HG03066 (cell line): Measurements from ENCODE around the gene COL15A1.

Source experiments
- ATAC-seq: cut with Tn5 transposase; IDR thresholded peaks from one replicate; pipeline ENCODE4 v1.9.1; 2021; ENCODE audit warnings: low read depth; ENCODE audit not compliant: unreplicated experiment

COL15A1 gene

DNA sequence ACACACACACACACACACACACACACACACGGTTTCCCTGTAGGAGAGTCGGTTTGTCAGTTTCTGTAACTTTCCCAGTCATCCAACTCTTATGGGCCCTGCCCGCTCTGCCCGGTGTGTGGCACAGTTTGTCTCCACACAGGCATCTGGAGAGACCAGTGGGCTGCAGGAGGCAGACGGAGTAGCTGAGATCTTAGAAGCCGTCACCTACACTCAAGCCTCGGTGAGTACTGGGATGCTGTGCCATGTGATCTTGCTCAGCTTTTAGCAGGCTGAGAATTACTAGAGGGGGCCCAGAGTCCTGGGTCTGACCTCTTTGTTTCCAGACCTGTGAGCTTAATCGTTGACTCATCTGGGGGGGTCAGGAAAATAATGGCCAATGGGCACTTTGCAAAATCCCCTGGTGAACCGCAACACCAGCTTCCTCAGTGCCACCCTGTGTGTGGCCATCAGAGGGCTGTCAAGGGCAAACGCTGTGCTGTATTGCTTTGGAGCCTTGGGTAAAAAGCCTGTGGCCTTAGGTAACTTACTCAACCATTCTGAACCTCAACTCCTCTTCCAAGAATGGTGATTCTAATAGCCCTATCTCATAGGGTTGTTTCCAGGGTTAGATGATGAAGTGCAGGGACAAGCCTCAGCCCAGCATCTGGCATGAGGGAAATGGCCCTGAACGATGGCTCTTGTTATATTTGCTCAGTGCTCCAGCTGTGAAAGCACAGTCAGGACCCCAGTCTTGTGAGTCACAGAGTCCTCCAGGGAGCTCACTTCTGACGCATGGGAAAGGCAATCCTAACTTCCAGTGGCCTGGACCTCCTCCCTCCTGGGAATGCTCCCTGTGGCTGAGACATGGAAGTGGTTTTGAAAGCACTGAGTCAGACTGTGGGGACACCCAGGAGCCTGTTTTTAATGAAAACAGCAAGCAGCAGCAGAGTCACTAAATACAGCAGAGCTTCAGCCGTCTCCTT, 45.6 kb downstream of the COL15A1 start:
- no peak for ATAC-seq

- ATAC-seq, result no peak
Observed at GRCh38 chr9:98990181-98990870, 46.6 kb downstream of the COL15A1 start.

GRCh38 chr9:98992107-98992884, 48.6 kb downstream of the COL15A1 start:
- ATAC-seq, result no peak

DNA sequence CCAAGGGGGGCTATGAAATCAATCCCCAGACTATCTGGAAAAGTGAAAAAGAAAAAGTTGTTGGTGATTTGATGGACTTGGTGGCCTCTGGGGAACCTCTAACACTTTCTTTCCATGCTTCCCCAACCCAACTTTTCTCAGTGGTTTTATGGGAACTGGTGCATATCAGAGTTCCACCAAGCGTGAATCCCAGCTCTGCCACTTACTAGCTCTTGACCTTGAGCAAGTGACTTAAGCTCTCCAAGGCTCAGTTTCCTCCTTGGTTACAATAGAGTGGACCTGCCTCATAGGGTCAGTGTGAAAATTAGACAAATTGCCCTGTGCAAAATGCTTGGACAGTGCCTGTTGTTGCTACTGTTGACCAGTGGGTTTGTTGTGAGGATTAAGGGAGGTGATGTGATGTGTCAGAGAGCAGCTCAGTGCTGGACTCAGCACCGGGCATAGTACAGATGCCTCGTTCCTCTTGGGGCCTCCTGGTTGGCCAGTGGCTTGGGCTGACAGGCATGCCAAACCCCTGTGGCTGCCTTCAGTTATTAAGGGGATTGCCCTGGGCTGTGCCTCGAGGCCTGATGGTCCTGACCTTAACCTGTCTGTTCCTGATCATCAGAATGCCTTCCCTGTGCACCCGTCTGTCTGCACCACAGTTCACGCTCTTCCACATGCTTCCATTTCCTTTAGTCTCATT, 49.3 kb downstream of the COL15A1 start:
- peak; percentile 40 for ATAC-seq

GRCh38 chr9:98993570-98993945, 49.9 kb downstream of the COL15A1 start:
- peak; percentile 71 for ATAC-seq

DNA sequence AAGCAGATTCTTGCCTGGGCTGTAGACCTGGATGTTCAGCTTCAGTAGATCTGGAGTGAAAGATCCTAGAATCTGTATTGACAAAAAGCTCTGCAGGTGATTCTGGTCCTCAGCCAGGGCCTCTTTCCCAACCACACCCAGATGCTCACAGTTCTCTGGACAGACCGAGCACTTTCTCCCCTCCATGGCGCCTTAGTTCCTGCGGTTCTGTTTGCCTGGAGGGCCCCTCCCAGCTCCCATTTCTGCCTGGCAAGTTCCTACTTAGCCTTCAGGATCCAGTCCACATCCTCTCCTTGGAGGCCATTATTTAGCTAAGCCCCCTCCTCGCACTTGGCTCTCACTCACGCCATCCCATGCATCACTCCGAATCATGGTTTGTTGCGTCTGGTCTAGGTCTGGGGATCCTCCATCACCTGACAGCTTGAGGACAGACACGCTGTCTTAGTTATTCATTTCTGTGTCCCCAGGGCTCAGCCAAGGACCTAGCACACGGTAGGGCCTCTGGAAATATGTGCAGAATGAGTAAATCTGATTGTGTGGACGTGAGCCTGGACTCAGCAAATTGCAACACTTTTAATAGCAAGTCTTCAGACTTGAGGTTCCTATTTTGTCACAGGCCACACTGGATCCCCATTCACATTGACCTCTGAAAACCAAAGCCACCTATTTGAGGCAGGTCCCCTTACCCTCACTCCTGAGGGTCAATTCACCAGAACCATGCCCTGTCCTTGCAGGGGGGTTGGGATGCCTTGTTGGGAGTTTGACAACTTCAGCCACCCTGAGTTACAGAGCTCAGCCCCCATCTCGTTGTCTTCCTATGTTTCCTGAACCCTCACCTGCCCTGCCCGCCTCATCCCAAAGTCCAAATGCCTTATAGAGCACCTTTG, 50.7 kb downstream of the COL15A1 start:
- no peak for ATAC-seq

DNA sequence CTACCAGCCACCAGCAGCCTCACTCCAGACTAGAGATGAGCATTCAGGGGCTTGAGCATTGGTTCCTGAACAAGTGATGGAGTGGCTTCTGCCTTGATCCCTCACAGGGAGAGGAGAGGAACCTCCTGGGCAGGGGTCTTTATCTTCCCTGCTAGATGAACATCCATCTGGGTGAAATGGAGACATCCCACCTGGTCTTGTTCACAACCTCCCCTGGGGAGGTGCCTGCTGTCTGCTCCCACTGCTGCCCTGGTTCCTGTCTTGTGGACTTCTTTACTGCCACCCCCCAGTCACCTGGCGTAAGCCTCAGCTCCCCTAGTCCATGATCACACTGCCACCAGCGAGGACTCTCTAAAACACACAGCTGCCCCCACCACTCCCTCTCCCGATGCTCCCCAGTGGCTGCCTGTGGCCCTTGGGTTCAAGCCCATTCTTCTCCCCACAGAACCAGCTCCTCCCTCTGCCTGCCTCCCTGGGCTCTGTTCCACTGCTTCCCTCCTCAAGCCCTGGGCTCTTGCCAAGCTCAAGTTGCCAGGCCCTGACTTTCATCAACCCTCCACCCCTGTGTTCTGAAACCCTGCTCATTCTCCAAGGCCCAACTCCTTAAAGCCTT, 51.5 kb downstream of the COL15A1 start:
- no peak for ATAC-seq

GRCh38 chr9:98995971-98996504, 52.3 kb downstream of the COL15A1 start:
- ATAC-seq, result no peak

DNA sequence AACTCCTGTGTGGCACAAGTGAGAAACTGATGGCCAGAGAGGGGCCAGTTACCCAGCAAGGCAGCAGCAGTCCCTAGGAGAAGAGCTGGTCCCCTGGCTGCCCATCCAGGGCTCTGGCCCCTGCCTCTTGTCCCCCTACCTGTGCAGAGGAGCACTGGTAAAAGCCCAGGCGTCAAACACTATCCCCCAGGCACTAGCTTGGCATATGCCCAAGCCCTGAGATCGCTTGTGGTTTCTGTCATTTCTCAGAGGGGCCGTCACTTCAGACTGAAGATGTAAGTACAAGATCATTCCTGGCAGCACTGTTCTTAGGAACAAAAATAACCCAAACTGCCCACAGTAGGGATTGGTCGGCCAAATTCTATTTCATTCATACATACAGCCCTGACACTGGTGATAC, 53.9 kb downstream of the COL15A1 start:
- no peak for ATAC-seq

- ATAC-seq, result peak; percentile 67
Observed at GRCh38 chr9:98998441-98999151, 54.9 kb downstream of the COL15A1 start.

DNA sequence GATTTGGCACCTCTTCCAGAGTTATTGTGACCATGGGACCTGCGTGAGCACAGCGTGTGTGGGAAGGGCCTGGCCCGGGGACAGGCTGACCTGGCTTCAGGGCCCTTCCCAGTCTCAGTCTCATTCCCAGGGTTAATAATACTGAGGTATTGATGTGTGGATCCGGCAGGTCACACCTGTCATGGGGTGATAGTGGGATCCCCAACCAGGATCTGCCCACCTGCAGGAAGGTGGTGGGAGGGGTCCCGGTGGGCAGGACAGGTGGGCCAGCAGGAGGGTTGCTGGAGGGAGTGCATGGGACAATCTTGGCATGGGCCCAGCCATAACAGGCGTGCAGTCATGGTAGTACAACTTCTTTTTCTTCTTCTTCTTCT, 55.4 kb downstream of the COL15A1 start:
- no peak for ATAC-seq

DNA sequence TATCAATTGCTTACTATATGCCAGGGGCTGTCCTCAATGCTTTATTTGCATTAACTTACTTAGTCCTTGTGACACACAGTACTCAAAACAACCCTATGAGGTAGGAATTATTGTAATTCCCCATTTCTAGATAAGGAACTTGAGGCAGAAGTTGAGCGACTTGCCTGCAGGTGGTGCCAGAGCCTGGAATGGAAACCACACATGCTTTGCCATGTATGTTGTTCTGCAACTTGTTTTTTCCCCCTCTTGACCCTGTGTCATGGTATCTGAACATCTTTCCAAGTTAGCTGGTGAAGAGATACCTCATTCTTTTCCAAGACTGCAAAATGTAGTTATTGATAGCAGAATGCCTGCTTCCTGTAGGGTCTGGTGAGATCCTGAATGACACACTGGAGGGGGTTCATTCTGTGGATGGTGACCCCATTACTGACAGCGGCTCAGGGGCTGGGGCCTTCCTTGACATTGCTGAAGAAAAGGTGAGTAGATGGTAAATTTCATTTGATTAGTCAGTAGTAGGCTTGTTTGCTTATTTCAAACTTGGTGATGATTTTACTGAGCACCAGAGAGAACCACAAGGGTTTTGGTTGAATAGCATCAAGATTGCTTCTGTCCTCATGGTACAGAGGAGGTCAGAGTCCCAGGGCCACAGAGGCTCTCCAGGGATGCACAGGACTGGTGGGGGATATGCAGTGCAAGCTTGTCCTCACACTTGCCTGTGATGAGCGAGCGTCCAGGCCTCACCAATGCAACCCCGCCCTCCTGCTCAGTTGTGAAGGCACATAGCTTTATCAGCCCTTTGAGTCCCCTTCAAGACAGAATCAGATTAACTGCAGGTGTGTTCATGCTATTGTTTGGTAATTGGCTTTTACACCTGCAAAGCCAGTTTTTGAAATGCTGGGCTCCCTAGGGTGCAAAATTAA, 57.0 kb downstream of the COL15A1 start:
- no peak for ATAC-seq

GRCh38 chr9:99001892-99002291, 58.2 kb downstream of the COL15A1 start:
- ATAC-seq, result no peak

GRCh38 chr9:99002706-99003105, 59.0 kb downstream of the COL15A1 start:
- ATAC-seq, result no peak

GRCh38 chr9:99003308-99003707, 59.6 kb downstream of the COL15A1 start:
- ATAC-seq, result no peak

DNA sequence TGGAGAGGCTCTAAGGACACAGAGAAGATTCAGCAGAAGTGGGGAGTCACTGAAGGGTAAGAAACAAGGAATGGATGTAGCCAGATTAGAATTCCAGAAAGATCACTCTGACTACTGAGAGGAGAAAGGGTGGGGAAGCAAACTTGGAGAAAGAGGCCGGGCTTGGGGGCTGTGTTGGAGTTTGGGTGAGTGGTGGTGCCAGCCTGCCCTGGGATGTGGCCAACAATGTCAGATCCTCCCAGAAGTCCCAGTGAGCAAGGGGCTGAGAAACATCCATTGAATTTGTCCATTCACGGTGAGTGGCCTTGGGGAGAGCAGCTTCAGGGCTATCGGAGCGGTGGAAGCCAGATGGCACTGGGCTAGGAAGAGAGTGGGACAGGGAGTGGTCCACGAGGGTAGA, 60.4 kb downstream of the COL15A1 start:
- ATAC-seq, result no peak
